CD4-positive, alpha-beta T cell treated with Interleukin-4 for 4 hours (primary cell): ENCODE measurements around the gene GAREM2.

Experiments
- DNase-seq: peaks from one replicate; pipeline ENCODE4 v3.0.0-alpha.2; 2020

GAREM2 gene

DNA sequence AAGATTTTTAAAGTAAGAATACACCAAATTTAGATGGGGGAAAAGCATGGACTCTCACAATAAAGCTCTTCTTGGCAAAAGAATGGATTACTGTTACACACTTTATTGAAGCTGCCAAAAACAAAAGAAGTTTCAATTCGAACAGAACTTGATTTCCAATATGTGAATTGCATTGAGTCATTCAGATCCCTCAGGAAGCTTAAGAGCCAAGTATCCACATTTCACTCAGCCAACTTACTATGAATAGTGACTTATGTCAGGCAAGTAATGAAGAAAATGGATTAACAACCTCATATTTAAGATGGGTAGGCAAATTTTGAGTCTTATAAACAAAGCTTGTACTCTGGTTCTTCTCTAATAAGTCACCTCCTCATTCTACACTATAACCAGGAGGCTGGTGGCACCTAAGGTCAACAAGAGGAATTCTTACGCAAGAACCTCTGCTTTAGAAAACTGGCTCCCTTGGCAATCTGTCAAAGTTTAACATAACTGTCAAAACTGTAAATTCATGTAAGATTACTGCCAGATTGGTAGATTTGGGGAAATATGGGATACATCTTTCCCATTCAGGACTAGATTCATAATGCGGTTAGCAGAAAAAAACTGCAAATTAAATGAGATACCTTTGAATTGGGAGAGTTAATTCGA, 65.5 kb downstream of the GAREM2 start:
- no peak for DNase-seq
